Transverse colon (tissue), 4 donors: ENCODE data around the gene DEFB114.

Experiments
- CTCF ChIP-seq, 5 experiments: fragments of 200-600 bp in 3 of 5; fragments of 450-650 bp in 2 of 5; sonication (generic) in 3 of 5; IDR thresholded peaks; 1 replicate in 2 of 5; 2 replicates in 3 of 5; pipeline ENCODE4 v1.5.1; 2016 to 2017; ENCODE audit warnings: antibody characterized with exemption in 5 of 5, inconsistent platforms in 3 of 5, mild to moderate bottlenecking in 2 of 5, moderate library complexity in 1 of 5
- EP300 ChIP-seq: sonication (generic); formaldehyde crosslinking; IDR thresholded peaks from one replicate; pipeline ENCODE4 v1.6.1; 2017; ENCODE audit warnings: antibody characterized with exemption, low read depth
- POLR2AphosphoS5 ChIP-seq, 3 donors: sonication (generic); formaldehyde crosslinking; IDR thresholded peaks; one replicate each; pipeline ENCODE4 v1.6.1; 2016; ENCODE audit warnings: antibody characterized with exemption in 3 of 3

GRCh38 chr6:49918787-49919186 is 45.2 kb downstream of the DEFB114 start:
- TF ChIP-seq CTCF (IDR thresholded peaks at IDR 0.05): no peak
- no peak for TF ChIP-seq EP300
- no peak for TF ChIP-seq POLR2AphosphoS5 (IDR thresholded peaks at IDR 0.05)
